LNCaP clone FGC (cell line): Measurements from ENCODE around the gene REXO1.

ENCODE experiments used
- DNase-seq: peaks from one replicate; pipeline ENCODE4 v3.0.0-alpha.2; 2011; ENCODE audit warnings: low read depth
- H3K4me3 ChIP-seq: 2 replicates; pipeline ENCODE4 v1.5.1; 2011; ENCODE audit warnings: mild to moderate bottlenecking, low read depth, low read length, control low read depth
- TF ChIP-seq, protein P1 (sequence below): IDR thresholded peaks from 2 replicates; pipeline ENCODE4 v1.5.1; 2012; ENCODE audit warnings: mild to moderate bottlenecking; ENCODE audit not compliant: control insufficient read depth, insufficient read depth; ENCODE audit errors: extremely low read depth

REXO1 gene

GRCh38 chr19:1808395-1808731, 39.9 kb downstream of the REXO1 start:
- no peak overlapping the region for H3K4me3 ChIP-seq
- TF ChIP-seq, protein P1, sequence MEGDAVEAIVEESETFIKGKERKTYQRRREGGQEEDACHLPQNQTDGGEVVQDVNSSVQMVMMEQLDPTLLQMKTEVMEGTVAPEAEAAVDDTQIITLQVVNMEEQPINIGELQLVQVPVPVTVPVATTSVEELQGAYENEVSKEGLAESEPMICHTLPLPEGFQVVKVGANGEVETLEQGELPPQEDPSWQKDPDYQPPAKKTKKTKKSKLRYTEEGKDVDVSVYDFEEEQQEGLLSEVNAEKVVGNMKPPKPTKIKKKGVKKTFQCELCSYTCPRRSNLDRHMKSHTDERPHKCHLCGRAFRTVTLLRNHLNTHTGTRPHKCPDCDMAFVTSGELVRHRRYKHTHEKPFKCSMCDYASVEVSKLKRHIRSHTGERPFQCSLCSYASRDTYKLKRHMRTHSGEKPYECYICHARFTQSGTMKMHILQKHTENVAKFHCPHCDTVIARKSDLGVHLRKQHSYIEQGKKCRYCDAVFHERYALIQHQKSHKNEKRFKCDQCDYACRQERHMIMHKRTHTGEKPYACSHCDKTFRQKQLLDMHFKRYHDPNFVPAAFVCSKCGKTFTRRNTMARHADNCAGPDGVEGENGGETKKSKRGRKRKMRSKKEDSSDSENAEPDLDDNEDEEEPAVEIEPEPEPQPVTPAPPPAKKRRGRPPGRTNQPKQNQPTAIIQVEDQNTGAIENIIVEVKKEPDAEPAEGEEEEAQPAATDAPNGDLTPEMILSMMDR: no peak
- DNase-seq: no peak

GRCh38 chr19:1807695-1808394, 40.4 kb downstream of the REXO1 start:
- no peak overlapping the region for H3K4me3 ChIP-seq
- no peak for DNase-seq
- TF ChIP-seq, protein P1: no peak

- no peak for DNase-seq
- TF ChIP-seq, protein P1: no peak
Measured at GRCh38 chr19:1807030-1807694, 41.1 kb downstream of the REXO1 start.

DNA sequence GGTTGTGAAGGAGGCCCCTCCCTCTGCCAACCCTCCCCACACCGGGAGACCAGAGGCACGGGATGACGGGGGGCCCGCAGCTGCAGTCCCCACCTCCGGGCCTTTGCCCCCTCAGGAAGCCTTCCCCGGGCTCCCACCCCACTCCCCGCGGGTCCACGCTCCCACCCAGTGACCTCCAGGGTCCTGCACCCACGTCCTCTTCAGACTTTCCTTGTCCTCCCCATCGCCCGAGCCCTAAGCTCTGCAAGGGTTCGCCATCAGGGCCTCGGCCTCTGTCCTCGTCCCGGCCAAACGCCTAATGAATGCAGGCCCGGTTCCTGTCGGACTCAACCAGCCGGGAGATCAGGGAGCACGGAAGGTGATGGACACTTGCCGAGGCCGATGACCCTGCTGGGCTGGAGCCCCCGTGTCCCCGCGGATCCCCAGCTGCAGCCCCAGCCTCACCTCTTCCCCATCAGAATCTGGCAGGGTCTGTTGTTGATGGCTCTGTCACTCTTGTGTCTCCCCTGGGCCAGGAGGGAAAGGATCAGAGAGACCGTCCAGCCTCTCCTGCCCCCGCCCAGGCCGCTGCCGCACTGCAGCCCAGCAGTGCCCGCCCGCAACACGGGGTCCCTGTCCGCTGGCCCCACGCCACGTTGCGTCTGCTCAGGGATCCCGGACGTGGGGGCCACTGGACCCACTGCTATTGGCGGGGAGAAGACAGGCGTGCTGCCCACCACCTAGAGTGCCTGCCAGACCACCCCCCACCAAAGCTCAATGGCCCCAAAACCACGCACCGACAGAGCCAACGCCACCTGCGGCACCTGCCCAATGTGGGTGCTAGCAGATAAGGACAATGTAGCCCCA, 41.9 kb downstream of the REXO1 start:
- TF ChIP-seq, protein P1: no peak
- no peak for DNase-seq
- H3K4me3 ChIP-seq: no peak overlapping the region

More at GRCh38 chr19:1807030-1807694, 41.1 kb downstream of the REXO1 start:
- no peak overlapping the region for H3K4me3 ChIP-seq

DNA sequence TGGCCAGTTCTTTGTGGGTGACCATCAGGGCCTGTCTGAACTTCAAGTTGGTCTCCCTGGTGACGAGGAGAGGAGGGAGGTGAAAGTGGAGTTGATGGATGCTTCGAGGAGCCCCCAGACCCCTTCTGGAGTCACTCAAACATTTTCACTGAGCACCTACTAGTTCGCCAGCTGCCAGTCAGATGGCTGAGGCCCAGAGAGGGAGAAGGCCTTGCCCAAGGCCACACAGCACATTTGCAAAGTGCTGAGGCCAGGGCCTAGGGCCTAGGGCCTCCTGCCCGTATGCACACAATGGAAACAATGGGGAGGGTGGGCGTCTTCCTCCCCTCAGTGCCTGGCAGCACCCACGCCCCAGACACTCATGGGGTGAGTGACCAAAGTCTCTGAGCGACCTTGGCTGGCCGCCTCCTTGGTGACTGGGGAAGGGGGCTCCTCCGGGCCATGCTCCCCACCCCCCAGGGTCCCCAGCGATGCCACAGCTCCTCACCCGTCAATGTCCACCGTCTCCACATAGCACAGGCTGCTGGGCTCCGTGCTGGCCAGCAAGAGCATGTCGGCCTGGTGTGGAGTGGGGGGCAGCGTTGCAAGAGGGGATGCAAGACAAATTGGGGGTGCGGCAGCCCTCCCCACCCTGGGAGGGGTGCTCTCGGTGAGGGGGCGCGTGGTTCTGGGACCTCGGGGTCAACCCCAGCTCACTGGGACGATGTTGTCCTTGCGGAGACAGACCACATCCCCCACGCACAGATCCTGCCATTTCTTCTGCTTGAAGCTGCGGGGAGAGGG, 42.7 kb downstream of the REXO1 start:
- no peak overlapping the region for H3K4me3 ChIP-seq
- no peak for DNase-seq
- TF ChIP-seq, protein P1: no peak

GRCh38 chr19:1804858-1805257, 43.4 kb downstream of the REXO1 start:
- H3K4me3 ChIP-seq: no peak overlapping the region
- TF ChIP-seq, protein P1: no peak
- DNase-seq: no peak
